ENCODE data around the gene ATP6V1F. TPM values are rescaled to one million over a fixed set of nuclear protein-coding genes. Genes with fewer than 3 reads are reported as not detected.

The ATP6V1F gene
- total RNA-seq, 1 experiment from 2014 or later: 115 TPM

DNA sequence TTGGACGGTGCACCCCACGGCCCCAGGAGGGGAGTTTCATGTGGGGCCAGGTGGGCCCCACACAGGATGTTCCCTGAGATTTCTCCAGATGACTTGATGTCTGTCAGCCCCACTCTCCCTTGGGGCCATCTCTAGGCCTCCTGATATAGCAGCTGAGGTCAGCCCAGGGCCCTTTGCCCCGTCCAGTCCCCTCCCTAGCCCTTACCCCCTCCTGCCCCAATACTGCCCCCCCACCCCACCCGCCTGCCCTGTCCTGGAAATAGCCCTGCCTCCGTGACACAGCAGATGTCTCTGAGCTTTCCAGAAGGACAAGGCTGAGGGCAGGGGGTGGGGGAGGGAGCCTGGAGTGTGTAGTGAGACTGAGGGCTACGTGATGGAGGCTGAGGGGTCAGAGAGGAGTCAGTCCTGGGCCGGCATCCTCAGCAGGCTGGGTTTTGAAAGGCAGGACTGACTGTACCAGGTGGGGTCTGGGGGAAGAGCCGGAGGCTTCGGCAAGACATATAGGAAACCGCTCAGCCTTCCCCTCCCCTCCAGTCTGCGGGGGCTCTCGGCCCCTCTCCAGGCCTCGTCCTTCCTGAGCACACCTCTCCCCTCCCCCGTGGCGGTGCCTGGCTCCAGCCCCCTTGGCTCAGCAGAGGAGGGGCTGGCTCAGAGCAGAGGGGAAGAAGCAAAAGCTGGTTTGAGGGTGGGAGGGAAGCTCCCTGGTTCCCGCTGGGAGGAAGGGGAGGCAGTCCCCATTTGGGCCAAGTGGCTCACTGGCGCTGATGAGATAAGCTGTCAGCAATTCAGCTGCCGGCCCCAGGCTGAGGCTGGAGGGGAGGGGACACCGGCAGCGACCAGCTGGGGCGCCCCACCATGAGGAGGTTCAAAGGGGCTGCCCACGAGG is 30.4 kb upstream of the ATP6V1F start:
- no peak overlapping the region for H4K91ac ChIP-seq (ENCODE audit: insufficient read length, low read depth, low read length)
- Mint-ChIP-seq H3K27ac (peak overlapping the region in 1 of 3 experiments; percentile 62; a peak in 1 of 7 replicates), H3K36me3 (ENCODE audit: insufficient read depth in 1 of 3, low read depth in 3 of 3) (no peaks in the 10 kb centered on the region), H3K9me3 (no peaks in the 10 kb centered on the region), H3K4me3 (peak overlapping the region; percentile 65 to 80), H3K4me1 (peaks cover 34 to 53% of the 10 kb centered on the region in 2 experiments), H3K27me3 (ENCODE audit: low read depth) (peaks cover 45% of the 10 kb centered on the region)
- no peak overlapping the region for H3K27ac ChIP-seq (ENCODE audit: insufficient read length, low read depth, low read length)
- no peaks in the 10 kb centered on the region for H4K20me1 ChIP-seq (ENCODE audit: control insufficient read depth, insufficient read depth, insufficient read length)
- H4K8ac ChIP-seq (replicated peaks; ENCODE audit: insufficient read length, low read depth, low read length): no peak overlapping the region
- H3K4me1 ChIP-seq (ENCODE audit: insufficient read depth, low read length): peaks cover 5% of the 10 kb centered on the region; the same call in 1 of the 2 replicates
- WGBS (ENCODE audit: extremely low coverage, insufficient read length, low lambda C conversion rate): no CpG with 5 or more reads among the region's 22 CpGs
- no peaks in the 10 kb centered on the region for H3K9me3 ChIP-seq (ENCODE audit: control insufficient read depth, low read depth, low read length)
- peaks cover 22% of the 10 kb centered on the region for H3K23me2 ChIP-seq (ENCODE audit: insufficient read length, low read depth, low read length, poor library complexity, severe bottlenecking)
- no peak overlapping the region for H2AFZ ChIP-seq (ENCODE audit: low read length)
- H3K27me3 ChIP-seq (ENCODE audit: insufficient read depth, low read length): peaks cover 12% of the 10 kb centered on the region; the same call in 1 of the 2 replicates
- no peaks in the 10 kb centered on the region for H3K79me2 ChIP-seq (ENCODE audit: insufficient read depth, low read length)
- H3K4ac ChIP-seq (ENCODE audit: low read depth, low read length): no peak overlapping the region
- no peak overlapping the region for H2BK15ac ChIP-seq (ENCODE audit: low read depth, low read length)
- DNase-seq: peak; percentile 78
- no peak overlapping the region for H2BK5ac ChIP-seq (ENCODE audit: insufficient read length, low read length)
- no peak overlapping the region for H3K9ac ChIP-seq (ENCODE audit: extremely low read depth, insufficient read length, low read length)
- H2BK20ac ChIP-seq (ENCODE audit: low read depth, low read length, poor library complexity, severe bottlenecking): no peak overlapping the region
- no peak overlapping the region for H3T11ph ChIP-seq (ENCODE audit: low read length)
- H3K23ac ChIP-seq (ENCODE audit: insufficient read length, low read depth, low read length): no peak overlapping the region
- no peak overlapping the region for H2AK5ac ChIP-seq (ENCODE audit: insufficient read length, low read length)
- no peak overlapping the region; the same call in 1 of the 2 replicates for H3K14ac ChIP-seq (ENCODE audit: insufficient read depth, low read length)
- no peak overlapping the region for H2BK12ac ChIP-seq (ENCODE audit: insufficient read length, low read depth, low read length)
- no peaks in the 10 kb centered on the region for H3K79me1 ChIP-seq (ENCODE audit: insufficient read depth, low read depth, low read length, poor library complexity, severe bottlenecking)
- no peak overlapping the region for H4K5ac ChIP-seq (ENCODE audit: insufficient read length, low read depth, low read length)
- peak overlapping the region; percentile 80 for H3K4me2 ChIP-seq (ENCODE audit: insufficient read depth, insufficient read length, low read length)
- TF ChIP-seq, protein P1, sequence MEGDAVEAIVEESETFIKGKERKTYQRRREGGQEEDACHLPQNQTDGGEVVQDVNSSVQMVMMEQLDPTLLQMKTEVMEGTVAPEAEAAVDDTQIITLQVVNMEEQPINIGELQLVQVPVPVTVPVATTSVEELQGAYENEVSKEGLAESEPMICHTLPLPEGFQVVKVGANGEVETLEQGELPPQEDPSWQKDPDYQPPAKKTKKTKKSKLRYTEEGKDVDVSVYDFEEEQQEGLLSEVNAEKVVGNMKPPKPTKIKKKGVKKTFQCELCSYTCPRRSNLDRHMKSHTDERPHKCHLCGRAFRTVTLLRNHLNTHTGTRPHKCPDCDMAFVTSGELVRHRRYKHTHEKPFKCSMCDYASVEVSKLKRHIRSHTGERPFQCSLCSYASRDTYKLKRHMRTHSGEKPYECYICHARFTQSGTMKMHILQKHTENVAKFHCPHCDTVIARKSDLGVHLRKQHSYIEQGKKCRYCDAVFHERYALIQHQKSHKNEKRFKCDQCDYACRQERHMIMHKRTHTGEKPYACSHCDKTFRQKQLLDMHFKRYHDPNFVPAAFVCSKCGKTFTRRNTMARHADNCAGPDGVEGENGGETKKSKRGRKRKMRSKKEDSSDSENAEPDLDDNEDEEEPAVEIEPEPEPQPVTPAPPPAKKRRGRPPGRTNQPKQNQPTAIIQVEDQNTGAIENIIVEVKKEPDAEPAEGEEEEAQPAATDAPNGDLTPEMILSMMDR (conservative IDR thresholded peaks at IDR 0.05): no peak
- no peak overlapping the region for H2BK120ac ChIP-seq (ENCODE audit: low read depth, low read length, poor library complexity, severe bottlenecking)
- H3K18ac ChIP-seq (ENCODE audit: insufficient read length, low read depth, low read length): no peak overlapping the region
- H3K56ac ChIP-seq (ENCODE audit: insufficient read length, low read depth, low read length): no peak overlapping the region

All from H9 (cell line).